Fibroblast of lung (primary cell): ENCODE measurements around the gene ANO10.

Experiments used
- CTCF ChIP-seq, 2 donors: IDR thresholded peaks in 1 of 2; conservative IDR thresholded peaks in 1 of 2; 1 replicate in 1 of 2; 2 replicates in 1 of 2; pipeline ENCODE4 v1.5.1; 2011 to 2012; ENCODE audit warnings: low read length in 2 of 2, control low read depth in 1 of 2, inconsistent platforms in 1 of 2, low read depth in 1 of 2, mild to moderate bottlenecking in 1 of 2
- EZH2 ChIP-seq: IDR thresholded peaks from 2 replicates; pipeline ENCODE4 v1.5.1; 2012; ENCODE audit warnings: low read length, control low read depth, mild to moderate bottlenecking; ENCODE audit errors: missing control alignments

GRCh38 chr3:43435706-43436105 is 186.1 kb downstream of the ANO10 start:
- TF ChIP-seq CTCF (conservative IDR thresholded peaks at IDR 0.05 in 1 of 2, IDR thresholded peaks at IDR 0.05 in 1 of 2; ENCODE audit: low read depth in 1 of 2, low read length in 2 of 2), result no peak
- no peak for TF ChIP-seq EZH2
